GM18951 (cell line): ENCODE measurements around the gene ABCA3.

Source experiments
- POLR2A ChIP-seq: IDR thresholded peaks from 4 replicates; pipeline ENCODE4 v1.6.1; 2011; ENCODE audit warnings: mild to moderate bottlenecking; ENCODE audit not compliant: insufficient read length, insufficient read depth; ENCODE audit errors: extremely low read depth
- in situ Hi-C: fragments of 300-500 bp; cut with MboI; formaldehyde crosslinking; loops from one replicate; pipeline ENCODE4 v1.12.0; 2022; ENCODE audit warnings: low sequenced_read_pairs, mixed read lengths, inconsistent platforms; ENCODE audit not compliant: unreplicated experiment

ABCA3 gene

DNA sequence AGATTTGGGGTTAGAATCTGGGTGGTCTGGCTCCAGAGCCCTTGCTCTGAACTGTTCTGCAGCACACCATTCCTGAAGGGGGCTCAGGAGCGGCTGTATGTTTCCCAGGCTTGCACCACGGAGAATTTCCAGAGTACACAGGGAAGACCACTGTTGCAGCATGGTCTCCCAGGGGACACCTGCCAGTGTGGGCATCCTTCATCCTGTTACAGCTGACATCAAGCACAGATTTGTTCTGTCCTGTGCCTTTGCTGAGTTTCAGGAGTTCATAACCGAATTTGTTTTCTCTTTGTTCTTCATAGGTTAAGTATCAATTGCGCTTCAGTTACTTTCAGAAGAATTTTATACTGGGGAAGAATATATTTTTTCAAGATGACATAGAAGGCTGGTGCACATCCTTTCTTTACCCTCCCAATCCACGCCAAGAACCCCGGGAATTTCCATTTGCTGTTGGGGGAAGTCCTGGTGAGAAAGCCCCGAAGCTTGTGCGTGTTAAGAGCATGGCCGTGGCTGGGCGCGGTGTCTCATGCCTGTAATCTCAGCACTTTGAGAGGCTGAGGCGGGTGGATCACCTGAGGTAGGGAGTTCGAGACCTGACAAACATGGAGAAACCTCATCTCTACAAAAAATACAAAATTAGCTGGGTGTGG is 26.3 kb upstream of the ABCA3 start:
- TF ChIP-seq POLR2A, result no peak
- in situ Hi-C loops, result no loop called here

DNA sequence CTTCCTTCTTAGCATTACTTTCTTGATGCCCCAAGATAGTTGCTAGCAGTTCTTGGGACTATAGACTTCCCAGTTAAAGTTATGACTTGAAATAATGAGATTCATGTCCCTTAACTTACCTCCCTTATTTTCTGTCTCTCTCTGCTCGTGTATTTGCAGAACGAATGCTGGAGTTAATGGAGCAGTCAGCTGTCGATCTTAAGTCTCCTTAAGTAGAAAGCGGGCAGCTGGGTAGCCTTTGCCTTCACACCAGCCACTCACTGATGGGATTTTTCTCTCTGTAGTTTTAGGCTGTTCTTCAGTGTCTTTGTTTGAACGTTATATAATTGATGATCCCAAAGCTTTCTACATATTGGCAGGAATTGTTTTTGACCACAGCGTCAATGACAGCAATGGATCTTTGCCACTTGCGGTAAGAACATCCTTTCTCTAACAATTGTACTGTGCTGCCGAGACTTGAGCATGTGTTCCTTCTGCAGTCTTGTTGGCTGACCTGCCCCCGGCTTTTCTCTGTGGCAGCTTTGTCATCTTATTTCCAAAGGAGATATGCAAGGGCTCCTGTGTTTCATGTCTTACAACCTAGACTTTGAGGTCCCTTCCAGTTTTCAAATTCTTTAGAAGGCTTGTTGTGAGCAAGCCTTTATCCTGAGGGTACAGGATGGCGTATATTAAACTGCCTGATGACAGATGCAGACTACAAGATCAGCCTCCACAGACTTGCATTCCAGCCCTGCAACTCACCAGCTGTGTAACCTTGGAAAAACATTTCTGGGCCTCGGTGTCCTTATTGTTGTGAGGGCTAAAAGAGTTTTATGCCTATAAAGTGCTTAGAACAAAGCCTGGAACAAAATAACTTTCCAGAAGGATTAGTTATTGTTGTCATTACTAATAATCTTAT is 25.1 kb upstream of the ABCA3 start:
- TF ChIP-seq POLR2A, result no peak
- in situ Hi-C loops, result no loop called here

DNA sequence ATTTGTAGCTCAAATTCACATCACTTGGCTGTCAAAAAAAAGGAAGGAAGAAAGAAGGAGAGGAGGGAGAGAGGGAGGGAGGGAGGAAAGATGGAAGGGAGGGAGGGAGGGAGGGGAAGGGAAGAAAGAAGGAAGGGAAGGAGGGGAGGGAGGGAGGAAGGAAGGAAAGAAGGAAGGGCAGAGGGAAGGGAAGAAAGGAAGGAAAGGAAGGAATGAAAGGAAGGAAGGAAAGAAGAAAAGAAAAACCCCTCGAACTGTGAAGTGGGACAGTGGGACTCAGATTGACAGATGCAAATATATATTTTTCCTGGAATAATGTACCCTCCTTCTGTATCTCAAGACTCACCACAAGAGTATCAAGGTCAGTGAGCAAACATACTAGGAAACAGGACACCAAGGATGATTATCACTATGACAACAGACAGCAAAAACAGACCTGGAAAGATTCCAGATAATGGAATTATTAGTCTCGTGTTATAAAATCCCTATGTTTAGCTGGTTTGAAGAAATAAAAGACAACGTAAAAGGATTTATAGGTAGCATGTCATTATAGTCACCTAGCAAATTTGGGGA is 24.2 kb upstream of the ABCA3 start:
- in situ Hi-C loops, result no loop called here
- no peak for TF ChIP-seq POLR2A

DNA sequence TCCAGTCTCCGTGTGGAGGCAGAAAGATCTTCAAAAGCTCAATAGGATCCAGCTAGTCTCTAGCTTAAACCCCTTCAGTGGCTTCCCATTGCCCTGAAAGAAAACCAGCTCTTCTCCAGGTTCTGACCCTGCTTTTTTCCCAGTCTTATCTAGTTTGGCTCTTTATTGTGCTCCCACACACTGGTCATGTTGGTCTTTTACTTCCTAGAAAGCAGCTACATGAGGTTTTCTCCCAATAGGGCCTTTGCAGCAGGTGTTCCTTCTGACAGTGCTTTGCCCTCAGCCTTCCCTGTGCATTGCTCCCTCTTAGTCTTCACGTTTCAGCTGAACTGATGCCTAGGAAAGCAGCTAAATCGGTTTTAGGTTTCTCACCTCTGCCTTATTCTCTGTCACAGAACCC is 21.7 kb upstream of the ABCA3 start:
- no peak for TF ChIP-seq POLR2A
- in situ Hi-C loops, result no loop called here

DNA sequence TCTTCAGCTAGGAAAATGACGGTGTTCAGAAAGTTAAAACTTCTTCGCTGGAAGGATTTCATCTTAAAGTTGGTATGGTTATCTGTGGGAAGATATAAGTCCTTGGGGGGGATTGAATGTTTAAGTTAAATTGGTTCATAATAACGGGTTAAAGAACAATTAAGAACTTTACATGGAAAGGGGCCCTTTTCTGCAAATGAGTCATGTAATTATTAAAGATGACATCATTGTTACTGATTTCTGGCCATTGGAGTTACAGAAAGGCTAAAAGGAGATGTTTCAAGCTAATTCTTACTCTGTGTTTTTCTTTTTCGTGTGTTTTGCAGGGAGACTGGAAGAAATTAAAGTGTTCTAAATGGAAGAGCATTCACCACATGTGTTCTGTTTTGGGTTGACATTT is 20.6 kb upstream of the ABCA3 start:
- no peak for TF ChIP-seq POLR2A
- in situ Hi-C loops, result no loop called here

DNA sequence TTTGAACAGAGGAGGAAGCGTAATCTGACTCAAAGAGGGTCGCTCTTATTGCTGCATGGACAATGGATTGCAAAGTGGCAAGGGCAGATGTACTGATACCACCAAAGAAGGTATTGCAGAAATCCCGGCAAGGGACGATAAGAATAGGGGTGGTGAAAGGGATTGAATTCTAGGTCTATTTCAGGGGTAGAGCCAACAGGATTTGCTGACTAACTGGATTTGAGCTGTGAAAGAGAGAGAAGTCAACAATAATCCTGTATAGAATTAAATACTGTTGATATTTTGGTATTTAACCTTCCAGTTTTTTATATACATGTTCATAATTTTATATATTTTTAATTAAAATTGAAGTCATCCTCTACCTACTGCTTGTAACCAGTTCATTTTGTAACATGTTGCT is 19.4 kb upstream of the ABCA3 start:
- no peak for TF ChIP-seq POLR2A
- in situ Hi-C loops, result loop anchor here (10.0 kb wide), 1 partner anchor 45 kb away; no protein-coding TSS in a partner anchor

DNA sequence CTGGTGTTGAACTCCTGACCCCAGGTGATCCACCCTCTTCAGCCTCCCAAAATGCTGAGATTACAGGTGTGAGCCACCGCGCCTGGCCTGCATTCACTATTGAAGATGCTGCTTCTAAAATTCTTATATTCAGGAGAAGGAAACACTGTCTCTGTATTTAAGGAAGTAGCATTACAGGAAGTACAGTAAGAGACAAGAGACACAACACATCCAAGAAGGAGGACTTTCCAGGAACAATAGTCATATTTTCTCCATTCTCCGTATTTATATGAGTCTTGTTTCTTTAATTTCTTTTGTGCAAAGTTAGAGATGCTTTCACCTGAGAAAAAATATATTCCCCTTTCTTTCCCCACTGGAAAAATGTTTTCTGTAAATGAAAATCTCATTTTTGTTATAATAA is 18.3 kb upstream of the ABCA3 start:
- TF ChIP-seq POLR2A, result no peak
- in situ Hi-C loops, result loop anchor here (10.0 kb wide), 1 partner anchor 46 kb away; no protein-coding TSS in a partner anchor

DNA sequence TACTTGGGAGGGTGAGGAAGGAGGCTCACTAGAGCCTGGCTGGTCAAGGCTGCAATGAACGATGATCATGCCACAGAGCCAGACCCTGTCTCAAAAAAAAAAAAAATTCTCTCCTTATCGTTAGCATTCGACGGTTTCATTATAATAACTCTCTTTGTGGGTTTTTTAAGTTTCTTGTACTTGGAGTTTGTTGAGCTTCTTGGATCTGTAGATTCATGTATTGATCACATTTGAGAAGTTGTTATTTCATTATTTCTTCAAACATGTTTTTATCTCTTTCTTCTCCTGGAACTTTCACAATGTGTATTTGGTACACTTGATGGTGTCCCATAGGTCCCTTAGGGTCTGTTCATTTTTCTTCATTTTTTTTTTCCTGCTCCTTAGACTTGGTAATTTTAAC is 16.8 kb upstream of the ABCA3 start:
- no peak for TF ChIP-seq POLR2A
- in situ Hi-C loops, result loop anchor here (10.0 kb wide), 1 partner anchor 47 kb away; no protein-coding TSS in a partner anchor

DNA sequence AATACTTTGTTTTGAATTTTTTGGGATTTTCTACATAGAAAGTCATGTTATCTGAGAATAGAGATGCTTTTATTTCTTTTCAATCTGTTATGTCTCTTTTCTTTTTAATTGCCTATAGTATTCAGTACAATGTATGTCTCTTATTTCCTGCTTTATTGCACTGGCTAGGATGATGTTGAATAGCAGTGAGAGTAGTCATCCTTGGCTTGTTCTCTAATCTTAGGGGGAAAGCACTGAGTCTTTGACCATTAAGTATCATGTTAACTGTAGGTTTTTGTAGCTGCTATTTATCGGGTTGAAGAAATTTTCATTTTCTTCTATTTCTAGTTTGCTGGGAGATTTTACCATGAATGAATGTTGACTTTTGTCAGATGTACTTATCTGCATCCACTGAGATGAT is 10.0 kb upstream of the ABCA3 start:
- in situ Hi-C loops, result loop anchor here (10.0 kb wide), 1 partner anchor 54 kb away; no protein-coding TSS in a partner anchor
- TF ChIP-seq POLR2A, result no peak

DNA sequence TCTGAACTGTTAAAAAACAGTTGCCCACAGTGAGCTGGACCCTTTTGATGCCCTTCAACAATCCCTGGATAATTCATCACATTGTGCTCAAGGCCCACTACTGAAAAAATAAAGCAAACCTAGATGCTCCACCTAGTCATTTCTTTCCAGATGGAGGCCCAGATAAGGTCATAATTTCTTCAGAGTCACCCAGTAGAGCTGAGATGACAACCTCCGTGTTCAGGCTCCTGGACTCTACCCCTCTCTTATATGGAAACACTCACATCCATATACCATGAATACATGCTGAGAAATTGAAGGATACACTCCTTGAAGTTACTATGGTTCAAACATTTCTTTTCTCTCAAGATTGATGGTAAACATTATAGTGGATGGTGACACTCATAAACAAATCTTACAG is 2.7 kb upstream of the ABCA3 start:
- no peak for TF ChIP-seq POLR2A
- in situ Hi-C loops, result no loop called here

DNA sequence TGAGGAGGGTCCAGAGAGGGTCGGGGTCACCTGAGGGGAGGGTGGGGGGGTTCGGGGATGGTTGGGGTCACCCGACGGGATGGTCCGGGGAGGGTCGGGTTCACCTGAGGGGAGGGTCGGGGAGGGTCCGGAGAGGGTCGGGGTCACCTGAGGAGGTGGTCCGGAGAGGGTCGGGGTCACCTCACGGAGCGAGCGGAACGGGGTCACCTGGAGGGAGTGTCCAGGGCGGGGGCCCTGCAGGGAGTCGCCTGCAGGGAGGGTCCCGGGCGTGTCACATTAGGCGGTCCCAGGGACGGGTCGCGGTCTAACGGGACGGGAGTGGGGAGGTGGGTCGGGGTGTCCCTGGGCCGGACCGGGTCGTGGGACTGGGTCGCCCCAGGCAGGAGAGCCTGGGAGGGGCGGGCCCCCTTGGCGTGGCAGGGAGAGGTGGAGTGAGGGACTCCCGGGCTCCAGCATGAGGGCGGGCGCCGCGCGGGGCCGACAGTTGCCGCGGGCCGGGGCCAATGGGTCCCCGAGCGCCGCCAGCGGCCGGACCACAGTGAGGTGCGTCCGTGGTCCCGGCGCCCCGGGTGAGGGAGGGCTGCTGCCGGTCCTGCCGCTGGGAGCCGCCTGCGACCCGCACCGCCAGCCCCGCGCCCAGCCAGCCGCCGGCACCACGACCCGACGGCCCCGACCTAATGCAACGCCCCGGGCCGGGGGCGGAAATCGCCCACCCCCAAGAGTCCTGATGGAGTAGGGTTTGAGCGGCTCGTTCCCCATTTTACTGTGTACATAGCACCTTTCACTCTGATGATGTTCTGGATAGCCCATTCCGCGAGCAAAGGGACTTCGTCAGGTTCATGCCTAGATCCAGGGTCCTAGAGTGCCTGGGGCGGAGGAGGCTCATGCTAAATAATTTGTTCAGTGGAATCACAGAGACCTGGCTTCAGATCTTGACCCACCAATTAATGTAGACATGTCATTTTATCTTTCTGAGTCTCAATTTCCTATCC is 1.2 kb upstream of the ABCA3 start:
- TF ChIP-seq POLR2A, result no peak
- in situ Hi-C loops, result no loop called here
